OCI-LY7 (cell line): ENCODE data around the gene WDR77. TPM values are rescaled to one million over a fixed set of nuclear protein-coding genes. Genes with fewer than 3 reads are reported as not detected.

Source experiments
- BruUV-seq: library from RNA; stranded (reverse); fragments of 400-500 nt; replicated peaks from 2 replicates; lab custom pipeline; 2021; lab: Mats Ljungman, UMichigan
- CTCF ChIA-PET: fragments of 300-600 bp; sonication (Branson Sonifier 250); formaldehyde crosslinking; loops from one replicate; lab custom pipeline; 2022; ENCODE audit warnings: antibody characterized with exemption; ENCODE audit not compliant: unreplicated experiment; lab: Charles Lee
- POLR2A ChIA-PET: fragments of 300-600 bp; sonication (Branson Sonifier 250); formaldehyde crosslinking; loops from one replicate; lab custom pipeline; 2022; ENCODE audit warnings: antibody characterized with exemption; lab: Charles Lee
- DNase-seq: peaks from one replicate; pipeline ENCODE4 v3.0.0-alpha.2; 2015; ENCODE audit warnings: low spot score
- H2AFZ ChIP-seq: fragments of 200-600 bp; sonication (generic), shearing (Covaris generic); 2 replicates; pipeline ENCODE4 v1.6.1; 2014; ENCODE audit warnings: mild to moderate bottlenecking, antibody characterized with exemption, low read length, moderate library complexity
- H3K27ac ChIP-seq: fragments of 200-600 bp; sonication (generic); 2 replicates; pipeline ENCODE4 v1.5.1; 2014; ENCODE audit warnings: mixed run types, low read depth, mild to moderate bottlenecking, moderate library complexity, low read length, inconsistent platforms; ENCODE audit not compliant: poor library complexity, severe bottlenecking
- H3K36me3 ChIP-seq: fragments of 200-600 bp; sonication (generic); 2 replicates; pipeline ENCODE4 v1.6.1; 2014; ENCODE audit warnings: mild to moderate bottlenecking, antibody characterized with exemption, low read length, moderate library complexity, mixed read lengths; ENCODE audit not compliant: insufficient read depth
- H3K4me1 ChIP-seq: fragments of 200-600 bp; sonication (generic); 2 replicates; pipeline ENCODE4 v1.5.1; 2014; ENCODE audit warnings: mild to moderate bottlenecking, low read length; ENCODE audit not compliant: insufficient read depth, poor library complexity, severe bottlenecking
- H3K4me2 ChIP-seq: fragments of 200-600 bp; sonication (generic); 2 replicates; pipeline ENCODE4 v1.6.1; 2014; ENCODE audit warnings: mild to moderate bottlenecking, low read length
- H3K4me3 ChIP-seq: fragments of 200-600 bp; sonication (generic); 2 replicates; pipeline ENCODE4 v1.5.1; 2014; ENCODE audit warnings: mild to moderate bottlenecking, low read depth, low read length; ENCODE audit not compliant: poor library complexity, severe bottlenecking
- H3K79me2 ChIP-seq: fragments of 200-600 bp; sonication (generic); 2 replicates; pipeline ENCODE4 v1.6.1; 2016; ENCODE audit warnings: low read depth, mild to moderate bottlenecking, low read length, moderate library complexity, mixed read lengths; ENCODE audit not compliant: insufficient read depth
- H3K9me2 ChIP-seq: fragments of 200-600 bp; sonication (generic); 2 replicates; pipeline ENCODE4 v1.6.1; 2016; ENCODE audit warnings: mild to moderate bottlenecking, low read length, mixed read lengths; ENCODE audit not compliant: insufficient read depth
- H3K9me3 ChIP-seq: fragments of 200-600 bp; sonication (generic); 2 replicates; pipeline ENCODE4 v1.6.1; 2014; ENCODE audit warnings: mild to moderate bottlenecking, mixed run types, low read length, mixed read lengths
- H4K20me1 ChIP-seq: fragments of 200-600 bp; sonication (generic); 2 replicates; pipeline ENCODE4 v1.6.1; 2014; ENCODE audit warnings: mild to moderate bottlenecking, antibody characterized with exemption, low read length, moderate library complexity, mixed read lengths; ENCODE audit not compliant: insufficient read depth
- EZH2phosphoT487 ChIP-seq: fragments of 200-600 bp; sonication (generic); IDR thresholded peaks from 2 replicates; pipeline ENCODE4 v1.6.1; 2018; ENCODE audit warnings: low read depth, borderline replicate concordance, mild to moderate bottlenecking, mixed run types, antibody characterized with exemption, low read length, moderate library complexity, mixed read lengths
- intact Hi-C: fragments of 100-400 bp; cut with micrococcal nuclease; formaldehyde crosslinking; loops from one replicate; pipeline ENCODE4 v1.10.0; 2022; ENCODE audit not compliant: unreplicated experiment
- total RNA-seq, 2 experiments: library from RNA; depleted of rRNA in 1 of 2; stranded (reverse); fragments of >200 nt in 1 of 2; shearing (Covaris generic) in 1 of 2; gene quantifications; 2 replicates each; pipeline ENCODE4 v1.2.3, GENCODE V29; 2014 to 2022
- TF ChIP-seq, protein P1 (sequence below): fragments of 200-600 bp; sonication (generic); conservative IDR thresholded peaks from 2 replicates; pipeline ENCODE4 v1.5.1; 2014; ENCODE audit warnings: mild to moderate bottlenecking, antibody characterized with exemption, low read length, moderate library complexity, mixed read lengths

WDR77 gene
- total RNA-seq, 2 experiments from 2014 or later: 66.4 to 97.3 TPM

DNA sequence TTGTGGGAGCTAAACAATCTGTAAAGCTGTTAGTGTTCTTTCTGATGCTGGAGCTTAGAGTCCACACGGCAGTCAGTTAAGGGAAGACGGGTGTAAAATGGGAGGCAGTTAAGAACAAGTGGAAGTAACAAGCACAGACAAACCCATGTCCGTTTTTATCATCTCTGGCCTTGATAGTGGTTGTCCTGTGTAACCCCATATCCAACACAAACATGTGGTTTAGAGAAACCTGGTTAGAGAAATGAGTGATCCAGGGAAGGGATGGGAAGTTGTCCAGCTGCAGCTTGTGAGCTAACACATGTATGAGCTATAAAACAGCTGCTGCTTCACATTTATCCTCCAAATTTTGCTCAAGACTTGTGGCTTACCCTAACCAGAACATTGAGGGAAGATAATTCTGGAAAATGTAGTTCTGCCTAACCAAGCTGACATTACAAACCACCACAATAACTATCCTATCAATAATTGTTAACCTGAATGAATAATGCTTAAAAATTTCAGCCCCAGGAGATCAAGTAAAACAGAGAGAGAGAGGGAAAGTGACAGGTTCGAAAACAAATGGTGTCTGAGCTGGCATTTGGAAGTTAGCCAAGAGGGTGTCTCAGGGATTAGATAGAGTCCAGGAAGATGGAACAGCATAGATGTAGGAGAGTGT lies 14.1 kb upstream of the WDR77 start:
- Histone ChIP-seq H3K9me3 (no peaks in the 10 kb centered on the region), H3K9me2 (no peaks in the 10 kb centered on the region), H3K4me2 (no peak overlapping the region), H4K20me1 (no peaks in the 10 kb centered on the region), H3K4me3 (no peak overlapping the region), H3K36me3 (peaks cover 51% of the 10 kb centered on the region), H3K27ac (no peak overlapping the region), H3K79me2 (no peaks in the 10 kb centered on the region), H3K4me1 (no peaks in the 10 kb centered on the region), H2AFZ (no peak overlapping the region)
- ChIA-PET POLR2A (interaction anchor here (0.6 to 2.1 kb wide), 4 partner anchors 9 to 300 kb away, joined by 3 to 7 read pairs (median 5); no protein-coding TSS in a partner anchor), CTCF (no interaction called here)
- BruUV-seq: no TSS peak
- intact Hi-C loops: no loop called here
- TF ChIP-seq, protein P1, sequence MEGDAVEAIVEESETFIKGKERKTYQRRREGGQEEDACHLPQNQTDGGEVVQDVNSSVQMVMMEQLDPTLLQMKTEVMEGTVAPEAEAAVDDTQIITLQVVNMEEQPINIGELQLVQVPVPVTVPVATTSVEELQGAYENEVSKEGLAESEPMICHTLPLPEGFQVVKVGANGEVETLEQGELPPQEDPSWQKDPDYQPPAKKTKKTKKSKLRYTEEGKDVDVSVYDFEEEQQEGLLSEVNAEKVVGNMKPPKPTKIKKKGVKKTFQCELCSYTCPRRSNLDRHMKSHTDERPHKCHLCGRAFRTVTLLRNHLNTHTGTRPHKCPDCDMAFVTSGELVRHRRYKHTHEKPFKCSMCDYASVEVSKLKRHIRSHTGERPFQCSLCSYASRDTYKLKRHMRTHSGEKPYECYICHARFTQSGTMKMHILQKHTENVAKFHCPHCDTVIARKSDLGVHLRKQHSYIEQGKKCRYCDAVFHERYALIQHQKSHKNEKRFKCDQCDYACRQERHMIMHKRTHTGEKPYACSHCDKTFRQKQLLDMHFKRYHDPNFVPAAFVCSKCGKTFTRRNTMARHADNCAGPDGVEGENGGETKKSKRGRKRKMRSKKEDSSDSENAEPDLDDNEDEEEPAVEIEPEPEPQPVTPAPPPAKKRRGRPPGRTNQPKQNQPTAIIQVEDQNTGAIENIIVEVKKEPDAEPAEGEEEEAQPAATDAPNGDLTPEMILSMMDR: no peak
- TF ChIP-seq EZH2phosphoT487: no peak
- no peak for DNase-seq

DNA sequence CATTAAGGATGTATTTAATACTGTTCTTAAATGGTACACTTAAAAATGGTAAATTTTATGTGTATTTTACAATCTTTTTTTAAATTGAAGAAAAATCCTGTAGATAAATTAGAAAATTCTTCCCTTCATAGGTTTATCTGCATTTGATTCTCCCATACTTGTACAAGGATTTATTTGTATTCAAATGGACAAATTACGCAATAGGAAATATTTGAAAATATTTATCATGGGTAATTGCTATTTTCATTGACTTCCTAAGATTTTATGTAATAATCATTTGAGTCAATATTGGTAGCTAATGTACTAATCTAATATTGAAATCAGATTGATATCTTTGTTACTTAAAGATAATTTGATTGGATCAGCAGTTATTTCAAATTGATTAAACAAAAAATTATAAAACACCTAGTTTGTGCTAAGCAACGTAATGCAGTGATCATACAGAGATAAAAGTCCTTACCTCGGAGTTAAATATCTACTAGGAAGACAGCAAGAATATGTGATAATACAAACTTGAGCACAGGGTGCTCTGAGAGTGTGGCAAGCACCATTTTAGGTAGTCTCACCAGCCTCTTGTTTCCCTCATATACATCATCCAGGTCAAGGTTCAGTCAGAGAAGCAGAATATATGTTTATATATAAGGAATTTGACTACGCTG lies 13.4 kb upstream of the WDR77 start:
- POLR2A ChIA-PET: interaction anchor here (0.6 to 2.1 kb wide), 5 partner anchors 9 to 301 kb away, joined by 3 to 7 read pairs (median 4); no protein-coding TSS in a partner anchor
- BruUV-seq: no TSS peak
- peaks cover 57% of the 10 kb centered on the region for H3K36me3 ChIP-seq

More for the DNA sequence above, 13.4 kb upstream of the WDR77 start:
- Histone ChIP-seq H3K79me2 (peaks cover 3% of the 10 kb centered on the region; the same call in 1 of the 2 replicates), H3K9me3 (no peaks in the 10 kb centered on the region), H3K4me3 (no peak overlapping the region), H4K20me1 (0 out of 2 replicates have a peak, but pooled peaks cover 2% of the 10 kb centered on the region), H3K9me2 (no peaks in the 10 kb centered on the region), H3K27ac (no peak overlapping the region), H3K4me1 (no peaks in the 10 kb centered on the region), H3K4me2 (no peak overlapping the region), H2AFZ (no peak overlapping the region)
- no peak for DNase-seq
- CTCF ChIA-PET: no interaction called here
- TF ChIP-seq, protein P1: no peak
- TF ChIP-seq EZH2phosphoT487: no peak
- intact Hi-C loops: no loop called here
